ENCODE measurements around the gene AKAP11. TPM values are rescaled to one million over a fixed set of nuclear protein-coding genes. Genes with fewer than 3 reads are reported as not detected.

Gene AKAP11
- total RNA-seq, 5 donors from 2014 or later (not counting 1 experiment from before 2014, with no cell fraction given) = 29.1 to 31.6 (median 30.0) TPM

GRCh38 chr13:42276683-42277082 lies 4.7 kb downstream of the AKAP11 start:
- H3K27me3 Mint-ChIP-seq = no peaks in the 10 kb centered on the region
- H3K36me3 ChIP-seq (ENCODE audit: control insufficient read depth in 2 of 2, extremely low read depth in 1 of 2, insufficient read depth in 1 of 2, low read length in 1 of 2) = no peaks in the 10 kb centered on the region
- WGBS (ENCODE audit: insufficient coverage) = no CpG with 5 or more reads among the region's 3 CpGs
- ATAC-seq (replicated peaks in 1 of 4) (no peak), DNase-seq (no peak)
- H3K27ac ChIP-seq (ENCODE audit: low read length) = no peak overlapping the region
- no peak overlapping the region for H3K4me3 ChIP-seq (ENCODE audit: control insufficient read depth in 1 of 2, extremely low read depth in 1 of 2, low read length in 1 of 2)
- peaks cover 40 to 46% (median 41%) of the 10 kb centered on the region in 3 donors for H3K4me1 Mint-ChIP-seq
- no peaks in the 10 kb centered on the region for H3K36me3 Mint-ChIP-seq
- H3K27ac Mint-ChIP-seq = peak overlapping the region; percentile 7 to 68
- H3K4me3 Mint-ChIP-seq = peak overlapping the region in 2 of 3 donors; percentile 31 to 35
- CTCF ChIA-PET = no interaction called here
- POLR2A ChIA-PET = no interaction called here
- no peaks in the 10 kb centered on the region for H3K27me3 ChIP-seq (replicated peaks in 1 of 2; ENCODE audit: control insufficient read depth in 2 of 2, extremely low read depth in 1 of 2, insufficient read depth in 2 of 2, low read length in 1 of 2)
- H3K4me1 ChIP-seq (ENCODE audit: control insufficient read depth in 1 of 2, extremely low read depth in 1 of 2, insufficient read depth in 2 of 2, low read length in 2 of 2) = peaks cover 13 to 45% of the 10 kb centered on the region in 2 experiments
- no peaks in the 10 kb centered on the region for H3K9me3 ChIP-seq
- H3K9me3 Mint-ChIP-seq = no peaks in the 10 kb centered on the region

- ATAC-seq (replicated peaks in 1 of 4) (no peak), DNase-seq (no peak)
- ChIA-PET CTCF (no interaction called here), POLR2A (no interaction called here)
- H3K4me3 Mint-ChIP-seq = peak overlapping the region in 2 of 3 donors; percentile 7 to 36
- peak overlapping the region; percentile 13 for H3K27ac ChIP-seq (ENCODE audit: low read length)
- H3K4me1 ChIP-seq (ENCODE audit: control insufficient read depth in 1 of 2, extremely low read depth in 1 of 2, insufficient read depth in 2 of 2, low read length in 2 of 2) = peaks cover 13 to 43% of the 10 kb centered on the region in 2 experiments
- no peaks in the 10 kb centered on the region for H3K36me3 Mint-ChIP-seq
- WGBS (ENCODE audit: insufficient coverage) = 81% methylated on average over 5 of the region's 7 CpGs
- H3K27ac Mint-ChIP-seq = peak overlapping the region; percentile 13 to 74
- H3K9me3 Mint-ChIP-seq = no peaks in the 10 kb centered on the region
- H3K27me3 ChIP-seq (replicated peaks in 1 of 2; ENCODE audit: control insufficient read depth in 2 of 2, extremely low read depth in 1 of 2, insufficient read depth in 2 of 2, low read length in 1 of 2) = no peaks in the 10 kb centered on the region
- H3K4me3 ChIP-seq (ENCODE audit: control insufficient read depth in 1 of 2, extremely low read depth in 1 of 2, low read length in 1 of 2) = no peak overlapping the region
- H3K9me3 ChIP-seq = no peaks in the 10 kb centered on the region
- no peaks in the 10 kb centered on the region for H3K36me3 ChIP-seq (ENCODE audit: control insufficient read depth in 2 of 2, extremely low read depth in 1 of 2, insufficient read depth in 1 of 2, low read length in 1 of 2)
- H3K27me3 Mint-ChIP-seq = no peaks in the 10 kb centered on the region
- peaks cover 44 to 48% (median 45%) of the 10 kb centered on the region in 3 donors for H3K4me1 Mint-ChIP-seq
Observed at GRCh38 chr13:42277618-42278276, 5.8 kb downstream of the AKAP11 start.

DNA sequence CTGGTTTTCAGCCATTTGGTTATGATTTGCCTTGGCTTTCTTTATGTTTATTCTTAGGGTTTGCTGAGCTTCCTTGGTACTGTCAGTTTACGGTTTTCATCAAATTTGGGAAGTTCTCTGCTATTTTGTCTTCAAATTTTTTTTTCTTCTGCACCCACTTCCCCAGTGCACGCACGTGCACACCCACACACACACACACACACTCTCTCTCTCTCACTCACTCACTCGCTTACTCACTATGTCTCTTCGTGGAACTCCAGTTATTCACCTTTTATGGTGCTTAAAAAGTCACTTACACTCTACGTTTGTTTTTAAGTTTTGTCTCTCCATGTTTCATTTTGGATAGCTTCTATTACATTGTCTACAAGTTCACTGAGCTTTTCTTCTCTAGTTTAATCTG lies 7.1 kb downstream of the AKAP11 start:
- peaks cover 44 to 48% (median 46%) of the 10 kb centered on the region in 3 donors for H3K4me1 Mint-ChIP-seq

DNA sequence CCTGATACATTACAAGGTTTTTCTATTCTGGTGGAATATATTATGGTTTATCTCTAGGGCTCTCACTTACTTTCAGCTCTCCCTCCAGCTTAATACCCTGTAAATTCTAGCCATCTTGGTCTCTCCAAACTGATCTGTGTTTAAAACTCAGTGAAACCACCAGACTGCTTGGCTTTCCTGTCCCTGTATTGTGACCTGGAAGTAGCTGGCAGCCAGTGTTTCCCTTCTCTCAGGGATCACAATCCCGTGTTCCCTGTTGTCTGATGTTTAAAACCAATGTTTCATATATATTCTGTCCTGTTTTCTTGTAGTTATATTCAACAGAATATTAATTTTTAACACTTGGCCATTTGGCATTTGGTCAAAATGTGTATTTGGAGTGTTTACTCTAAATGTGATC lies 8.0 kb downstream of the AKAP11 start:
- POLR2A ChIA-PET = no interaction called here
- H3K27ac ChIP-seq (ENCODE audit: low read length) = no peak overlapping the region

More for the DNA sequence above, 7.1 kb downstream of the AKAP11 start:
- 8% methylated on average over 2 of the region's 6 CpGs for WGBS (ENCODE audit: insufficient coverage)
- ATAC-seq (replicated peaks in 1 of 4) (peak in 1 of 4 experiments; percentile 56), DNase-seq (peak in 1 of 35 experiments; percentile 18)
- Histone ChIP-seq H3K4me1 (ENCODE audit: control insufficient read depth in 1 of 2, extremely low read depth in 1 of 2, insufficient read depth in 2 of 2, low read length in 2 of 2) (peaks cover 10 to 33% of the 10 kb centered on the region in 2 experiments), H3K4me3 (ENCODE audit: control insufficient read depth in 1 of 2, extremely low read depth in 1 of 2, low read length in 1 of 2) (no peak overlapping the region), H3K27ac (ENCODE audit: low read length) (no peak overlapping the region), H3K9me3 (no peaks in the 10 kb centered on the region), H3K36me3 (ENCODE audit: control insufficient read depth in 2 of 2, extremely low read depth in 1 of 2, insufficient read depth in 1 of 2, low read length in 1 of 2) (no peaks in the 10 kb centered on the region), H3K27me3 (replicated peaks in 1 of 2; ENCODE audit: control insufficient read depth in 2 of 2, extremely low read depth in 1 of 2, insufficient read depth in 2 of 2, low read length in 1 of 2) (no peaks in the 10 kb centered on the region)
- no peak overlapping the region for H3K4me3 Mint-ChIP-seq
- POLR2A ChIA-PET = interaction anchor here in 1 of 2 donors (0.6 kb wide), 1 partner anchor 231 kb away, joined by 4 read pairs; the partner anchor contains the start of gene DGKH
- CTCF ChIA-PET = no interaction called here
- H3K36me3 Mint-ChIP-seq = peaks cover under 1% of the 10 kb centered on the region
- no peak overlapping the region for H3K27ac Mint-ChIP-seq
- H3K9me3 Mint-ChIP-seq = no peaks in the 10 kb centered on the region
- H3K27me3 Mint-ChIP-seq = no peaks in the 10 kb centered on the region

GRCh38 chr13:42280537-42280936 lies 8.6 kb downstream of the AKAP11 start:
- no peak overlapping the region for H3K27ac ChIP-seq (ENCODE audit: low read length)
- peaks cover 7 to 25% of the 10 kb centered on the region in 2 experiments for H3K4me1 ChIP-seq (ENCODE audit: control insufficient read depth in 1 of 2, extremely low read depth in 1 of 2, insufficient read depth in 2 of 2, low read length in 2 of 2)
- H3K27ac Mint-ChIP-seq = no peak overlapping the region
- H3K9me3 ChIP-seq = no peaks in the 10 kb centered on the region
- CTCF ChIA-PET = no interaction called here
- POLR2A ChIA-PET = no interaction called here
- WGBS (ENCODE audit: insufficient coverage) = 100% methylated on average over 2 of the region's 2 CpGs
- H3K27me3 Mint-ChIP-seq = no peaks in the 10 kb centered on the region
- ATAC-seq (replicated peaks in 1 of 4) = no peak
- no peaks in the 10 kb centered on the region for H3K27me3 ChIP-seq (replicated peaks in 1 of 2; ENCODE audit: control insufficient read depth in 2 of 2, extremely low read depth in 1 of 2, insufficient read depth in 2 of 2, low read length in 1 of 2)
- no peak for DNase-seq
- no peaks in the 10 kb centered on the region for H3K9me3 Mint-ChIP-seq
- H3K4me1 Mint-ChIP-seq = peaks cover 42 to 48% (median 43%) of the 10 kb centered on the region in 3 donors
- no peak overlapping the region for H3K4me3 Mint-ChIP-seq
- peaks cover 5% of the 10 kb centered on the region for H3K36me3 Mint-ChIP-seq
- H3K4me3 ChIP-seq (ENCODE audit: control insufficient read depth in 1 of 2, extremely low read depth in 1 of 2, low read length in 1 of 2) = no peak overlapping the region
- no peaks in the 10 kb centered on the region for H3K36me3 ChIP-seq (ENCODE audit: control insufficient read depth in 2 of 2, extremely low read depth in 1 of 2, insufficient read depth in 1 of 2, low read length in 1 of 2)

More for the DNA sequence above, 8.0 kb downstream of the AKAP11 start:
- ATAC-seq (replicated peaks in 1 of 4) = no peak
- H3K4me3 Mint-ChIP-seq = no peak overlapping the region
- no peak for DNase-seq
- H3K27me3 Mint-ChIP-seq = no peaks in the 10 kb centered on the region
- CTCF ChIA-PET = no interaction called here
- Histone ChIP-seq H3K4me1 (ENCODE audit: control insufficient read depth in 1 of 2, extremely low read depth in 1 of 2, insufficient read depth in 2 of 2, low read length in 2 of 2) (peaks cover 7 to 31% of the 10 kb centered on the region in 2 experiments), H3K36me3 (ENCODE audit: control insufficient read depth in 2 of 2, extremely low read depth in 1 of 2, insufficient read depth in 1 of 2, low read length in 1 of 2) (no peaks in the 10 kb centered on the region), H3K27me3 (replicated peaks in 1 of 2; ENCODE audit: control insufficient read depth in 2 of 2, extremely low read depth in 1 of 2, insufficient read depth in 2 of 2, low read length in 1 of 2) (no peaks in the 10 kb centered on the region), H3K9me3 (no peaks in the 10 kb centered on the region), H3K4me3 (ENCODE audit: control insufficient read depth in 1 of 2, extremely low read depth in 1 of 2, low read length in 1 of 2) (no peak overlapping the region)
- H3K4me1 Mint-ChIP-seq = peaks cover 43 to 48% (median 44%) of the 10 kb centered on the region in 3 donors
- no CpG with 5 or more reads among the region's 1 CpG for WGBS (ENCODE audit: insufficient coverage)
- H3K27ac Mint-ChIP-seq = no peak overlapping the region
- H3K36me3 Mint-ChIP-seq = peaks cover 3% of the 10 kb centered on the region
- no peaks in the 10 kb centered on the region for H3K9me3 Mint-ChIP-seq

- WGBS (ENCODE audit: insufficient coverage) = no CpG with 5 or more reads among the region's 3 CpGs
- ATAC-seq (replicated peaks in 1 of 4) = no peak
- Mint-ChIP-seq H3K9me3 (no peaks in the 10 kb centered on the region), H3K27ac (no peak overlapping the region), H3K36me3 (peaks cover 22% of the 10 kb centered on the region), H3K4me3 (no peak overlapping the region), H3K27me3 (no peaks in the 10 kb centered on the region), H3K4me1 (peaks cover 39 to 51% (median 41%) of the 10 kb centered on the region in 3 donors)
- ChIA-PET CTCF (no interaction called here), POLR2A (no interaction called here)
- no peaks in the 10 kb centered on the region for H3K9me3 ChIP-seq
- DNase-seq = no peak
- no peak overlapping the region for H3K4me3 ChIP-seq (ENCODE audit: control insufficient read depth in 1 of 2, extremely low read depth in 1 of 2, low read length in 1 of 2)
- H3K27me3 ChIP-seq (replicated peaks in 1 of 2; ENCODE audit: control insufficient read depth in 2 of 2, extremely low read depth in 1 of 2, insufficient read depth in 2 of 2, low read length in 1 of 2) = no peaks in the 10 kb centered on the region
- peaks cover 4 to 17% of the 10 kb centered on the region in 2 donors for H3K36me3 ChIP-seq (ENCODE audit: control insufficient read depth in 2 of 2, extremely low read depth in 1 of 2, insufficient read depth in 1 of 2, low read length in 1 of 2)
- no peak overlapping the region for H3K27ac ChIP-seq (ENCODE audit: low read length)
- H3K4me1 ChIP-seq (ENCODE audit: control insufficient read depth in 1 of 2, extremely low read depth in 1 of 2, insufficient read depth in 2 of 2, low read length in 2 of 2) = peaks cover 0 to 12% of the 10 kb centered on the region in 2 experiments
Observed at GRCh38 chr13:42283574-42283973, 11.6 kb downstream of the AKAP11 start.

Measured in T-cell (primary cell).